T-helper 9 cell (primary cell): ENCODE data around the gene RRAS.

Experiments used
- DNase-seq: peaks from one replicate; pipeline ENCODE4 v3.0.0-alpha.2; 2020
- total RNA-seq, 2 donors: gene quantifications; one replicate each; lab custom pipeline; 2026; lab: John Stamatoyannopoulos, UW

The RRAS gene
- total RNA-seq = 1.2 to 4.4 reads per million in 2 donors

DNA sequence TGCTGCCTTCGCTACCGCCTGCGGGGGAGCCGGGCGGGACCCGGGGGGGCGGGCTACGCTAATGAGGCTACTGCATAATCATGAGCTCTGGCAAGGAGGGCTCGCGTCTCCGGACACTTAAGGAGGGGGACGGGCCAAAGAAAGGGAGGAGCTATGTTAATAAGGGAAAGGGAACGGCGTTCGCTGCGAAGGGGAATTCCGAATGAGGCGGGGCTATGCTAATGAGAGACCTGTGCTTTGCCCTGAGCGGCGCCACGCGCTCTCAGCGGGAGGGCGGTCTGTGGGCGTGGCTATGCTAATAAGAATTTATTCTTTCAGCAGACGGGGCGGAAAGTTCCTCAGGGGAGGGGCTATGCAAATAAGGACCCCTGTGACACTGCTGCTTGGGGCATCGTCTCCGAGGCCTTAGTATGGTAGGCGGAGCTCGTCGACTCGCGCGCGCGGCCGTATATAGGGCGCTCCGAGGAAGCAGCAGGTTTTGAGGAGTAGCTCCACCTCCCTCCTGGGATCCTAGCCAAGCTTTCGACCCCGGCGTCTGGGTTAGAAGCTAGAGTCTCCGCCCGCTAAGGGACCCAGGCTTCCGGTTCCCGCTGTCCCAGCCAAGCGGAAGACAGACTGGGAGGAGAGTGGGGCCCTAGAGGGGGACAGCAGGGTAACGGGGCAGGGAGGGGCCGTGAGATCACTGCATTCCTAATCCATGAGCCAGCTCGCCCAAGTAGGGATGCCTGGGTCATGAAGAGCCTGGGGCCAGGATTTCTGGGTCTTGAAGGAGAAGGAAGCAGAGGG is at the start of gene RRAS:
Gene RRAS (minus strand): TSS at position 31 of the 786 bp plus-strand sequence. CDS start 45 bp downstream, outside the sequence.
- peak; percentile 99 for DNase-seq

DNA sequence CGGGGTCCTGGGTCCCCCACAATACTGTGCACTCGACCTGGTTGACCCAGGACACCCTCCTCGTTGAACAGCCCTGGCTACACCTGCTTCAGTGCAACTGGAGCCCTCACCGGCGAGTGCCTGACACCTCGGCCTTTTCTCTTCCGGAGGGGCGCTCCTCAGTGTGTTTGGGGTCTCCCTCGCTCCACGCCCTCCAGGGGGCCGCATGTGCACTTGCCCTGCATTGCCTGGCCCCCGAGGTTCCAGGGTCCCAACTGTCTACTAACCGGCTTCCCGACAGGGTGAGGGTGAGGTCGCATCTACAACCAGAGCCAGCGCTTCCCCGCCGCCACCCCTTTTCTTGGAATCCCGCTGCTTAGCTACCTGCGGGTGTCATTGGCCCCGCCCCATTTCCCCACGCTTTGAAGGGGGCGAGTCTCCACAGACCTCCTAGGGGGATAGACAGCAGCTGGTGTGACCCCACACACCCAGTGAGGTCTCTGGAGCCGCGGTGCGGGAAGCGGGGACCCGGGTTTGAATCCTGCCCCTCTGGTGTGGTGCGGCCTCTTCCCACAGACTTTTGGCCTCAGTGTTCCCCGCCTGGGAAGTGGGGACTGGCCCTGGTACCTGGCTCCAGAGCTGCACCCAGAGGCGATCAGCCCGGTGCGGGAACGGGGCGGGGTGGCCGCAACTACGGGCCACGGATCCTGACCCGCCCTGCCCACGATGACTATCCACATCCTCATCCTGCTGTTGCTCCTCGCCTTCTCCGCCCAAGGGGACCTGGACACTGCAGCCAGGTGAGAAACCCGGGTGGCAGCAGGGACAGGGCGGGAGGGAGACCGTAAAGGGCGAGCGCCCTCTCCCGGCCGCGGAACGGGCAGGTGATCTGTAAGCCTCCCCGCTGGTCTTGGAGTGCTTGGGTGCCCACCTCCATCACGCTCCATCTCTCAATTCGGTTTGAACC is 49.5 kb upstream of the RRAS start, which contains the start of gene ADM5:
Gene ADM5 (plus strand): TSS at position 462 of the 946 bp plus-strand sequence. CDS start 244 bp downstream, at position 706.
- DNase-seq = no peak

- DNase-seq = no peak
Measured at GRCh38 chr19:49688531-49689132, 48.7 kb upstream of the RRAS start.

GRCh38 chr19:49687566-49688316 is 47.8 kb upstream of the RRAS start:
- DNase-seq = no peak

- DNase-seq = no peak
Measured at GRCh38 chr19:49687150-49687549, 47.2 kb upstream of the RRAS start.

DNA sequence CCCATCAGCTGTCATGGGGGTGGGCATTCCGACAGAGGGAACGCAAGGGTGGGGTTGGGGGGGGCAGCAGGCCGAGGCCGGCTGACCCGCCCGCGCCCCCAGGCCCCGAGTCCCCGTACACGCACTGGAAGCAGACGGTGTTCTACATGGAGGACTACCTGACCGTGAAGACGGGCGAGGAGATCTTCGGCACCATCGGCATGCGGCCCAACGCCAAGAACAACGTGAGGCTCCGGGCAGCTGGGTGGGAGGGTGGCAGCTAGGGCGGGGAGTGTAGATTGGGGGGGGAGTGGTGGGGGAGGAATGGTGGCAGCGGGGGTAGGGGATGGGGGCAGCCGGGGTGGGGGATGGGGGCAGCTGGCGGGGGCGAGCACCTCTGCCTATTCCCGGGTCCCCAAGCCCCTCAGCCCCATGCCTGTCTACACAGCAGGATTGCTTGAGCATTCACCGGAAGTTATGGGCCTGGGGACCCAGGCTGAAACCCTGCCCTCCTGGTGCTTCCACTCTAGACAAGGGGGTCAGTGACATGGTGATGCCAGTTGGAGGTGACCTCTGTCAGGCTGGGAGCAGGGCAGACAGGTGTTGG is 46.7 kb upstream of the RRAS start:
- no peak for DNase-seq

DNA sequence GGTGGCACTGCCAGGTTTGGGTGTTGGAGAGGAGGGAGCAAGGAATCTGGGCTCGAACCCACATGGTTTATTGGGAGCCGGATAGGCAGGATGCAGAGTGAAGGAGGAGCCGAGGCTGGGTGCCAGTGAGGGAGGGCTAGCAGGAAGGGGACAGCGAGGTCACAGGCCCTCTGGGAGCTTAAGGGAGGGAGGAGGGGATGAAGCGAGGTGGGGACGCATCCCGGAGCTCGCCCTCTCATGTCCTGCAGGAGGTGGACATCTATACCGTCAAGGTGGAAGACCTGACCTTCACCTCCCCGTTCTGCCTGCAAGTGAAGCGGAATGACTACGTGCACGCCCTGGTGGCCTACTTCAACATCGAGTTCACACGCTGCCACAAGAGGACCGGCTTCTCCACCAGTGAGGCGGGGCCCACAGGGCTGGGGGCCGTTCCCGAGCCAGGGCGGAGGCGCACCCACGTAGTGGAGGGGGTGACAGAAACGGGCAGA is 45.9 kb upstream of the RRAS start:
- no peak for DNase-seq

DNA sequence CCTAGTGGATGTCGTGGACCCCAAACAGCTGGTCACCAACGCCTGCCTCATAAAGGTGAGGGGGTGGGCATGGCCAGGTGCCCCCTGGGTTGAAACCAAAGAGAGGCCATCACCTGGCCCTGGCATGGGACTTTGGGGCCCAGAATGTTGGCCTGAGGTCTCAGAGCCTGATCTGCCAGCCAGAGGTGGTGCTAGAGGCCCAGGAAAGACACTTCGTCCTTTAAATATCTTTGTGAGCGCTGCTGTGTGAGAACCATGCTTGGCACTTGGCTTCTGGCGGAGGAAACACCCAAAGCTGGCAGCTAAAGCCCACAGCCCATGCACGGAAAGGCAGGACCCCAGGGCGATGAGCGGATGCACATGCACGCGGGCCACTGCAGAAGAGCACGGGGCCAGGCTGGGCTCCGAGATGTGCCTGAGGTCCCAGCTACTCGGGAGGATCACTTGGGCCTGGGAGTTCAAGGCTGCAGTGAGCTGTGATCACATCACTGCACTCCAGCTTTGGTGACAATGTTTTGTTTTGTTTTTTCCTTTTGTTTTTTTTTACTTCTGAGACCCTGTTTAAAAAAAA is 45.1 kb upstream of the RRAS start:
- no peak for DNase-seq

DNA sequence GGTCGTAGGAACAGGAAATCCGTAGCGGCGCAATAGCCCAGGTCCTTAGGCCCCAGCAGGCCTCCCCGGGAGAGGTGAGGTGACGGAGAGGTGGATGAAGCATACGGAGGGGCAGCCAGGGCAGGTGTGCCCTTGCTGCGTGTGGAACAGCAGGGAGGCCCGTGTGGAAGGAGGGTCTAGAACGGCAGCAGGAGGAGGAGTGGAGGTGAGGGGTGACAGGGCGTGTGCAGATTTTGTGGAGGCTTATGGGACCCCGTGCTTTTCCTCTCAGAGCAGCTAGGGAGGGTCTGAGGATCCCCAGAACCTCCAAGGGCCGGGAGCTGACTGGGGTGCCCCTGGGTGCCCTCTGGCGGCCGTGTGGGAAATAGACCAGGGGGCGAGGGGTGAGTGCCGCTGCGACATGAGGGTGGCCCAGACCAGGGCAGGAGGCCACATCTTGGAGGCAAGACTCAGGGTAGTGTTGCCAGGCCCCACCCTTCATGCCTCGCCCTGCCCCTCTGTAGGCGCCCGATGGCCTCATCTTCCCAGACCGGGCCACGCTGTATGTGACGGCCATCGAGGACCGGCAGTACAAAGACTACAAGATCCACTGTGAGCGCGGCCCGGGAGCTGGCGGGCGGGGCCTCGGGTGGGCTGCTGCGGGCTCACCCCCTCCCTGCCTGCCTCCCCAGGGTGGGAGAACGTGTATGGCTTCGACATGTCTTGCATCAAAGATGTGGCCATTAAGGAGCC is 44.5 kb upstream of the RRAS start:
- DNase-seq = no peak

GRCh38 chr19:49683814-49684250 is 43.9 kb upstream of the RRAS start:
- DNase-seq = no peak

DNA sequence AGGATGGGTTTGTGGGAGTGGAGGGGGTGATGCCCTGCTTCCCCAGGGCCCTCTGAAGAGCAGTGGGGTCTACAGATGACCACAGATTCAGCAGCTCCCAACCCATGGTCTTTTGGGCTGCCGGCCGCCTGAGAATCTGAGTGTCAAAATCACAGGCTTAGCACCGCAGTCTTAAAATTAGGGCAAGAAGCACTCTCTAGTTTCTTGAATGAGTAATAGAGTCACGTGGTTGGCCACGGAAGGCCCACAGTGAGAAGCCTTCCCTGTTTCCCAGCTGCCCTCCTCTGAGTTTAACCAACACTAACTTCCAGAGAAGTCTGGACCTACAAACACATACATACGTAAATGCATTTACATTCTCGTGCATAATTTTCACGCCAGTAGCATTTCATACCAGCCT is 42.3 kb upstream of the RRAS start:
- DNase-seq = no peak

DNA sequence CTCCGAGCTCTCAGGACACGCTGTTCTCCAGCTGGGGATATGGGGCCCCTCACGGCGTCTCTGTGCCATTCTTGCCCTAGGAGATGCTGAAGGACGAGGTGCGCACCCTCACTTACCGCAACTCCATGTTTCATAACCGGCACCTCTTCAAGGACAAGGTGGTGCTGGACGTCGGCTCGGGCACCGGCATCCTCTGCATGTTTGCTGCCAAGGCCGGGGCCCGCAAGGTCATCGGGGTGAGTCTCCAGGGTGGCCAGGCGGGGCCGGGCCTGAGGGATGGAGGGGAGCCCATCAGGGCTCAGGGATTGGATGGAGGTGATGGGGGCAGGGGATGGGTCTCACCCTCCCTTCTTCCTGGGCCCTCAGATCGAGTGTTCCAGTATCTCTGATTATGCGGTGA is 41.9 kb upstream of the RRAS start:
- DNase-seq = no peak

- peak; percentile 98 for DNase-seq
Measured at GRCh38 chr19:49680421-49681351, 40.7 kb upstream of the RRAS start.

DNA sequence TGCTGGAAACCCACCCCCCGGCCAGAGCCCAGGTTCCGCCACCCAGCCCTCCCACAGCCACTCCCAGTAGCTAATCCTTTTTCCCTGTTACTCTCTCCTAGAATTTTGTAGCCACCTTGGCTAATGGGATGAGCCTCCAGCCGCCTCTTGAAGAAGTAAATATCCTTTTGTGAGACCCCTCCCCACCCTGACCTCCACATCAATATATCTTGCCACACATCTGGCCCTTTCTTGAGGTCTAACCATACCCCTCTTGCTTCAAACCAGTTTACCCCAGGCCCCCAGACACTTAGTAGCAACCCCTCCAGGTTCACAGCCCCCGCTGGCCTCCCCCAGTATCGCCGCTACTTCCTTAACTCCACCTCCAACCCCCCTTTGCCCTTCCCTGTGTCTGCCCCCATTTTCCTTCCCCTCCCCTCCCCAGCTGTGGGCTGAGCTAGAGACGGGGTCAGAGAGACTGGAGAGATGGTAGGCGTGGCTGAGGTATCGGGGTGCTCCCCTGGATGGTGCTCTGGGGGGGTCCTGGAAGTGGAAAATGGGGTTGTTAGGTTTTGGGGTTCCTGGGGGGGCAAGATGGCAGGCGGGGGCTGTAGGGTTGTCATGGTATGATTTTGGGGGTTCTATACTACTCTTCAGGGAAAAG is 39.9 kb upstream of the RRAS start:
- no peak for DNase-seq

GRCh38 chr19:49678985-49679770 is 39.2 kb upstream of the RRAS start:
- DNase-seq = no peak

DNA sequence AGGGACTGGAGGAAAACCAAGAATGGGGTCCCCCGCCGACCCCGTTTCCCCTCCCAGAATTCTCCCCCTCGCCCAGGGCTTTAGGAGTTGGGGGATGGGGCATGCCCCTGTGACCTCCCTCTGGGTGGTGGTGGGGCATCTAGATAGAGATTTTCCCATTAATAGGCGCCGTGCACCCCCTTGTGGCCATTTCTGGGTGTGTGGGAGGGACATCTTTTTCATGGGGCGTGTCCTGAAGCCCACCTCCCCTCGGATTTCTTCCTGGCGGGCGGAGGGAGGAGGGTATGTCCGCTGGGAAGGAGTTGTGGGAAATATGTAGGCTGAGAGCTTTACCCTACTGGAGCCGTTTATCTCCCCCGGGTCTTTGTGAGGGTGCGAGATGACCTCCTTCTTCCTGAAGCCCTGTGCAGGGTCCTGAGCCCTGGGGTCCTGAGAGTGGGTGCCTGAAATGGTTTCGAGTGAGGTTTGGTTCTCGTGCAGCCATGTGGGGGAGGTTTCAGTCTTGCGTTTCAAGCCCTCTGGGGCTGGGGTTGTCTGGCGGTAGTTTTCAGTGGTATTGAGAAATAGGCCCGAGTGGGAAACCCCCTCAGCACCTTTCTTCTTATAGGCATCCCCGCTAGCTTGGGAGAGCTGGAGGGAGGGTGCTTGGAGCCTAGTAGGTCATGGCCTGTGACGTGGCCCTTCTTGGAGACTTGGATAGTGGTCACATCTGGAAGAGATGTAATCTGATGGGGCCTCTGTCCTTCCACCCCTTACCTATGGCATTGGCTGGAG is 38.1 kb upstream of the RRAS start:
- DNase-seq = peak; percentile 78

- DNase-seq = peak; percentile 45
Measured at GRCh38 chr19:49677231-49677900, 37.4 kb upstream of the RRAS start, which contains the start of gene PRMT1. Gene PRMT1, plus strand, starts transcription at chr19:49677271. Its CDS starts 10 bp downstream, at chr19:49677281.
